ENCODE data around the gene FGD4. TPM values are rescaled to one million over a fixed set of nuclear protein-coding genes. Genes with fewer than 3 reads are reported as not detected.

Gene FGD4
- total and polyA plus RNA-seq, 9 of the 15 experiments (the other 6 are each of a cell fraction or from before 2014, with no cell fraction given): 0.05 to 0.51 (median 0.27) TPM

GRCh38 chr12:32466187-32466586 is 66.8 kb downstream of the FGD4 start:
- CTCF ChIA-PET (ENCODE audit: low intra/inter-chr PET ratio): no interaction called here
- Histone ChIP-seq H3K9me3 (replicated peaks; ENCODE audit: control insufficient read depth, insufficient read depth, low read depth, low read length) (no peaks in the 10 kb centered on the region), H3K9me1 (ENCODE audit: control insufficient read depth, insufficient read depth, low read length) (no peaks in the 10 kb centered on the region), H3K79me2 (ENCODE audit: control insufficient read depth, insufficient read depth, low read length) (no peaks in the 10 kb centered on the region), H3K27me3 (ENCODE audit: control insufficient read depth in 2 of 2, insufficient read depth in 2 of 2, low read length in 2 of 2) (peaks cover 7 to 23% of the 10 kb centered on the region in 2 experiments; a peak in 3 of 5 replicates), H3K36me3 (ENCODE audit: control insufficient read depth, insufficient read depth, low read length) (no peaks in the 10 kb centered on the region), H3K9ac (ENCODE audit: insufficient read depth in 1 of 2, low read depth in 2 of 2, low read length in 2 of 2) (no peak overlapping the region), H3K4me1 (replicated peaks in 1 of 2; ENCODE audit: control insufficient read depth in 2 of 2, insufficient read depth in 2 of 2, low read length in 2 of 2) (no peaks in the 10 kb centered on the region), H3K4me2 (ENCODE audit: insufficient read depth, low read length) (no peak overlapping the region), H2AFZ (ENCODE audit: low read depth, low read length) (no peak overlapping the region), H4K20me1 (replicated peaks; ENCODE audit: control insufficient read depth, insufficient read depth, low read length) (no peaks in the 10 kb centered on the region), H3K27ac (ENCODE audit: extremely low read depth, low read depth, low read length) (no peak overlapping the region), H3K4me3 (no peak overlapping the region)
- 0% methylated on average over 1 of the region's 1 CpG for WGBS (ENCODE audit: insufficient coverage, low coverage, missing lambda C conversion rate)
- DNase-seq (ENCODE audit: extremely low read depth in 1 of 4, low spot score in 3 of 4) (no peak), ATAC-seq (no peak), FAIRE-seq (no peak)
- in situ Hi-C loops (cut with MboI) (no loop called here), intact Hi-C loops (cut with micrococcal nuclease) (no loop called here)
- TF ChIP-seq ZFP30 (CRISPR knock-in tag; IDR thresholded peaks at IDR 0.05; ENCODE audit: borderline replicate concordance) (no peak), ETV1 (tag; conservative IDR thresholded peaks at IDR 0.05; ENCODE audit: low read depth) (no peak)
- POLR2A ChIA-PET: interaction anchor here (1.2 kb wide), 1 partner anchor 12 kb away, joined by 3 read pairs; no protein-coding TSS in a partner anchor
- BruUV-seq (replicated peaks): no TSS peak

- Histone ChIP-seq H3K9me3 (replicated peaks; ENCODE audit: control insufficient read depth, insufficient read depth, low read depth, low read length) (no peaks in the 10 kb centered on the region), H3K4me1 (replicated peaks in 1 of 2; ENCODE audit: control insufficient read depth in 2 of 2, insufficient read depth in 2 of 2, low read length in 2 of 2) (no peaks in the 10 kb centered on the region), H3K36me3 (ENCODE audit: control insufficient read depth, insufficient read depth, low read length) (no peaks in the 10 kb centered on the region), H4K20me1 (replicated peaks; ENCODE audit: control insufficient read depth, insufficient read depth, low read length) (no peaks in the 10 kb centered on the region), H3K4me2 (ENCODE audit: insufficient read depth, low read length) (no peak overlapping the region), H3K9me1 (ENCODE audit: control insufficient read depth, insufficient read depth, low read length) (no peaks in the 10 kb centered on the region), H2AFZ (ENCODE audit: low read depth, low read length) (no peak overlapping the region), H3K4me3 (no peak overlapping the region), H3K27me3 (ENCODE audit: control insufficient read depth in 2 of 2, insufficient read depth in 2 of 2, low read length in 2 of 2) (peaks cover 7 to 18% of the 10 kb centered on the region in 2 experiments; a peak in 3 of 5 replicates), H3K9ac (ENCODE audit: insufficient read depth in 1 of 2, low read depth in 2 of 2, low read length in 2 of 2) (no peak overlapping the region), H3K27ac (ENCODE audit: extremely low read depth, low read depth, low read length) (no peak overlapping the region), H3K79me2 (ENCODE audit: control insufficient read depth, insufficient read depth, low read length) (no peaks in the 10 kb centered on the region)
- ATAC-seq (no peak), FAIRE-seq (no peak), DNase-seq (ENCODE audit: extremely low read depth in 1 of 4, low spot score in 3 of 4) (no peak)
- intact Hi-C loops (cut with micrococcal nuclease) (no loop called here), in situ Hi-C loops (cut with MboI) (no loop called here)
- POLR2A ChIA-PET: no interaction called here
- BruUV-seq (replicated peaks): no TSS peak
- TF ChIP-seq ZZZ3 (IDR thresholded peaks at IDR 0.05) (no peak), ETV1 (tag; conservative IDR thresholded peaks at IDR 0.05; ENCODE audit: low read depth) (no peak), NCOR1 (IDR thresholded peaks at IDR 0.05) (no peak), ZNF174 (CRISPR knock-in tag; IDR thresholded peaks at IDR 0.05) (no peak), KAT7 (CRISPR knock-in tag; IDR thresholded peaks at IDR 0.05; ENCODE audit: borderline replicate concordance) (no peak), NCOA1 (IDR thresholded peaks at IDR 0.05; ENCODE audit: low read depth) (no peak)
- CTCF ChIA-PET (ENCODE audit: low intra/inter-chr PET ratio): no interaction called here
- WGBS (ENCODE audit: insufficient coverage, low coverage, missing lambda C conversion rate): 0% methylated on average over 2 of the region's 2 CpGs
Observed at GRCh38 chr12:32466986-32467711, 67.8 kb downstream of the FGD4 start.

Data from K562 (cell line).